ENCODE measurements around the gene LARGE1.
A peak's percentile ranks its signal among the peaks of the same experiment; 100 is the strongest.

Gene LARGE1

GRCh38 chr22:33737662-33738061 lies 182.6 kb downstream of the LARGE1 start:
- no peak for FAIRE-seq
- no peak for DNase-seq (ENCODE audit: insufficient read length, low spot score)
- no peak for TF ChIP-seq POLR2A (IDR thresholded peaks at IDR 0.05; ENCODE audit: low read depth, low read length)

DNA sequence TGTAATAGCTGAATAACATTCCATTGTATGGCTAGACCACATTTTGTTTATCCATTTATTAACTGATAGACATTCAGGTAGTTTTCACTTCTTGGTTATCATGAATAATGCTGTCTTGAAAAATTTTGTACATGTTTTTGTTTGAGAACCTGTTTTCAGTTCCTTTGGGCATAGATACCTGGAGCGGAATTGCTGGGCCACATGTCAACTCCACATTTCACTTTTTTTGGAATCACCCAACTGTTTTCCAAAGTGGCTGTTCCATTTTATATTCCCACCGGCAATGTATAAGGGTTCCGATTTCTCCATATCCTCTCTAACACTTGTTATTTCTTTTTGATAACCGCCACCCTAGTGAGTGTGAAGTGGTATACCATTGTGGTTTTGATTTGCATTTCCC lies 184.3 kb downstream of the LARGE1 start:
- no peak for FAIRE-seq
- no peak for TF ChIP-seq POLR2A (IDR thresholded peaks at IDR 0.05; ENCODE audit: low read depth, low read length)
- DNase-seq (ENCODE audit: insufficient read length, low spot score): no peak

DNA sequence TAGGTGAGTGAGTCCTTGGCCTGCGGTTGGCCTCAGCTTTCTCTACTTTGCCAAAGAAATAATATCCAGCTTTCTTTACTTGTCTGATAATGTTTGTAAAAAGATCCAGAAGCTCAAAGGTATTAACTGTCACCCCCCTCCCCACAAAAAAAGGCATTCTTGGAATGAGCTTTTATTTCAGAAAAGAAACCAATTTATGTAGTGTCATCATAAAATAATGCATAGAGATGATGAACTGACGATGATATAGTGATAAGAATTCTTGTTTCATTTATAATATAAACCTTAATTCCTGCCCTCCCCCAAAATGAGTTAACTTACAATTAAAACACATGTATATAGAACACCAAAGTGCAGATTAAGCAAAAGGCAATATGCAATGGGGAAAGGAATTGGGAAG lies 191.4 kb downstream of the LARGE1 start:
- no peak for TF ChIP-seq POLR2A (IDR thresholded peaks at IDR 0.05; ENCODE audit: low read depth, low read length)
- FAIRE-seq: no peak
- no peak for DNase-seq (ENCODE audit: insufficient read length, low spot score)

GRCh38 chr22:33726294-33726734 lies 194.0 kb downstream of the LARGE1 start:
- DNase-seq (ENCODE audit: insufficient read length, low spot score): peak; percentile 24
- TF ChIP-seq POLR2A (IDR thresholded peaks at IDR 0.05; ENCODE audit: low read depth, low read length): no peak
- FAIRE-seq: no peak

DNA sequence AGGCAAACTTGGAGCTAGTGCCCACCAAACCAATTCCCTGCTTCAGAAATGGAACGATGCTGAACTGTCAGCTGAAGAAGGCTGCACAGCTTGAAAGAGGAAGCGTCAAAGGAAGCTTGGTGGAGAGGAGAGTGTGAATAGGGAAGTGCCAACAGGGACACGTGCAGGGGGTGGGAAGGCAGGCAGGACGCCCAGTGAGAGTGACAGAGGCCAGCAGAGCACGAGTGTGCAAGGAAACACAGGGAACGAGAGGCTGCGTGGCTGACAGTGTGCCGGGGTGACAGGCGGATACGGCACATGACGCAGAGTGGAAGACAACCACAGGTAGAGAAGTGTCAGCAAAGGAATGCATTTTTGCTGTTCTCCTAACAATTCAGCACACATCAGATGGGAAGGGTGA lies 196.4 kb downstream of the LARGE1 start:
- DNase-seq (ENCODE audit: insufficient read length, low spot score): no peak
- TF ChIP-seq POLR2A (IDR thresholded peaks at IDR 0.05; ENCODE audit: low read depth, low read length): no peak
- no peak for FAIRE-seq

GRCh38 chr22:33722816-33723215 lies 197.5 kb downstream of the LARGE1 start:
- FAIRE-seq (no peak), DNase-seq (ENCODE audit: insufficient read length, low spot score) (no peak)
- no peak for TF ChIP-seq POLR2A (IDR thresholded peaks at IDR 0.05; ENCODE audit: low read depth, low read length)

- FAIRE-seq: no peak
- TF ChIP-seq POLR2A (IDR thresholded peaks at IDR 0.05; ENCODE audit: low read depth, low read length): no peak
- no peak for DNase-seq (ENCODE audit: insufficient read length, low spot score)
These were observed 200.0 kb downstream of the LARGE1 start for GRCh38 chr22:33720166-33720878.

DNA sequence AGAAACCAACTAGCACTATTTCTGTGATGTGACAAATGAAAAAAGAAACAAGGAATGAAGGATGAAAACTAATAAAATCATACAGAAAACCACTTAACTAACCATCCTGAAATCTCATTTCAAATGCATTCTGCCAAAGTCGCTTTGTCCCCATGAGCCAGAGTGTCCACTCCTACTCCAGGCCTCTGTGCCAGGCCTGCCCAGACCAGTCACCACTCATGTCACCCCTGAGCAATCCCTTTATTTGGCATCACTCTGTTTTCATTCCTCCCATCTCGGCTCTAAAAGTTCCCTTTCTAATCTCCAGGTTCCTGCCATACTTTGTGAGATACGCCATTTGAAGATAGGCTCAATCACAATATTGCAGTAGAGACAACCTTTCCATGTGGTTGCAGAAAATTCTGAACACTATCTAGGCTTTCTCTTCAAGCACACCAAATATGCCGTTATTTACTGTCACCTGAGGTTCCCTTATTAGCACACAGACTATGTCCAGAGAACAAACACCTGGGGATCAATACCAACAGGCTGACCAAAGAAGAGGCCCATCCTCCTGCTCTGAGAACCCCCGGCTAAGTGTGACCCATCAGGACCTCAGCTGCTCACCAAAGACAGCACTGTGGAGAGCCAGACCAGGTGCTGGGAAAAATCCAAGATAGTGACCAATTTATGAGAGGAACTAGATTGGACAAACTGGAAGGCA lies 202.4 kb downstream of the LARGE1 start:
- FAIRE-seq (no peak), DNase-seq (ENCODE audit: insufficient read length, low spot score) (no peak)
- TF ChIP-seq POLR2A (IDR thresholded peaks at IDR 0.05; ENCODE audit: low read depth, low read length): no peak

- no peak for TF ChIP-seq POLR2A (IDR thresholded peaks at IDR 0.05; ENCODE audit: low read depth, low read length)
- DNase-seq (ENCODE audit: insufficient read length, low spot score) (no peak), FAIRE-seq (no peak)
These were observed 204.9 kb downstream of the LARGE1 start for GRCh38 chr22:33715237-33715985.

GRCh38 chr22:33710326-33710725 lies 209.9 kb downstream of the LARGE1 start:
- FAIRE-seq (no peak), DNase-seq (ENCODE audit: insufficient read length, low spot score) (no peak)
- TF ChIP-seq POLR2A (IDR thresholded peaks at IDR 0.05; ENCODE audit: low read depth, low read length): no peak

DNA sequence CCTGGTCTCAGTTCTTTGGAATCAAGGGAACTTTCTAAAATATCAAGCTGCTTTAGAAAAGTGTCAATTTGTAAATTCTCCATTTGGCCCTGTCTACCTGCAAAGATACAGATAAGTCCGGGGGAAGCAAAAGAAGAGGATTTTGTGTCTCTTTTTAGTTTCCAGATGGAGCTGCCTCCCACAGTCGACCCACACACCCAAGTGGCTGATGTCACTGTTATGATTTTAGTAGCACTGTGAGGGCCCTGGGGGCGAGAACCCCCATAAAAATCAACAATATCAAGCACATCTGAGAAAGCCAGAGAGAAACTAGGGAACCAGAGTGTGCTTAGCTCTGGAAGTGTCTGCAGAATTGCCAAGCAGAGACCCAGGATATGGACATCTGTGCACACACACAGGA lies 212.7 kb downstream of the LARGE1 start:
- no peak for TF ChIP-seq POLR2A (IDR thresholded peaks at IDR 0.05; ENCODE audit: low read depth, low read length)
- no peak for FAIRE-seq
- DNase-seq (ENCODE audit: insufficient read length, low spot score): no peak

GRCh38 chr22:33706100-33706499 lies 214.2 kb downstream of the LARGE1 start:
- TF ChIP-seq POLR2A (IDR thresholded peaks at IDR 0.05; ENCODE audit: low read depth, low read length): no peak
- FAIRE-seq (no peak), DNase-seq (ENCODE audit: insufficient read length, low spot score) (no peak)

- no peak for FAIRE-seq
- DNase-seq (ENCODE audit: insufficient read length, low spot score): no peak
- no peak for TF ChIP-seq POLR2A (IDR thresholded peaks at IDR 0.05; ENCODE audit: low read depth, low read length)
These were observed 221.1 kb downstream of the LARGE1 start for GRCh38 chr22:33699176-33699575.

DNA sequence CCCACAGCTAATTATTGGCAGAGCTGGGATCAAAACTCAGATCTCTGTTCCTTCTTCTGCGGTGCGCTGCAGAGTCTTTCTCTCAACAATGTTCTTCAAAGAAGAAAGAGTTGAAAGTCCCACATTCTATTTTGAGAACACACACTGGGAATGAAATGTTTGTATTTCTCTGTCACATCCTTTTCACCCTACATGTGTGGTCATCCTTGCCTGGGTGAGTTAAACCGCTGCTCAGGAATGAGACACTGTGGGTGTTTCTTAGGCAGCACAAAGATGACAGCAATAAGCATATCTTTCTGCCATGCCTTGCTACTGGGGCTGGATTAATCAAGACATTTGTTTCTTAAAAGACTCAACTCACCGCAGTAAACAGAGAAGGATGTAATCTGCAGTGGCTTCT lies 222.6 kb downstream of the LARGE1 start:
- no peak for TF ChIP-seq POLR2A (IDR thresholded peaks at IDR 0.05; ENCODE audit: low read depth, low read length)
- no peak for FAIRE-seq

More for the DNA sequence above, 222.6 kb downstream of the LARGE1 start:
- no peak for DNase-seq (ENCODE audit: insufficient read length, low spot score)
